ENCODE data around the gene PTPN7.
A peak's percentile ranks its signal among the peaks of the same experiment; 100 is the strongest.
"Not testable (repeated sequence)": the region's sequence is repeated elsewhere in the genome, so short reads cannot be mapped to it uniquely, and the experiment has no call there.

The PTPN7 gene

DNA sequence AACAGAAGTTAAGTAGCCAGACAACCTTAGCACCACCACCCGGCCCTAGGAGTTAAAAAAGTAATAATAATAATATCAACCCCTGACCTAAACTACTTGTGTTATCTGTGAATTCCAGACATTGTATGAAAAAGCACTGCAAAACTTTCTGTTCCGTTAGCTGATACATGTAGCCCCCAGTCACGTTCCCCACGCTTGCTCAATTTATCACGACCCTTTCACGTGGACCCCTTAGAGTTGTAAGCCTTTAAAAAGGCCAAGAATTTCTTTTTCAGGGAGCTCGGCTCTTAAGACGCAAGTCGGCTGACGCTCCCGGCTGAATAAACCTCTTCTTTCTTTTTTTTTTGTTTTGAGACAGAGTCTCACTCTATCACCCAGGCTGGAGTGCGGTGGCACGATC is 6.7 kb upstream of the PTPN7 start:
- DNase-seq (ENCODE audit: low read depth in 4 of 4, low spot score in 1 of 4) = not testable (repeated sequence)

GRCh38 chr1:202165942-202166843 is 5.8 kb upstream of the PTPN7 start:
- no peak for DNase-seq (ENCODE audit: low read depth in 4 of 4, low spot score in 1 of 4)

- peak in 2 of 4 experiments; percentile 44 to 69 for DNase-seq (ENCODE audit: low read depth in 4 of 4, low spot score in 1 of 4)
Measured at GRCh38 chr1:202165267-202165941, 5.0 kb upstream of the PTPN7 start.

GRCh38 chr1:202164271-202165037 is 4.1 kb upstream of the PTPN7 start:
- DNase-seq (ENCODE audit: low read depth in 4 of 4, low spot score in 1 of 4) = peak in 2 of 4 experiments; percentile 42 to 67

GRCh38 chr1:202163281-202164270 is 3.2 kb upstream of the PTPN7 start:
- DNase-seq (ENCODE audit: low read depth in 4 of 4, low spot score in 1 of 4) = no peak

GRCh38 chr1:202162418-202163280 is 2.2 kb upstream of the PTPN7 start:
- DNase-seq (ENCODE audit: low read depth in 4 of 4, low spot score in 1 of 4) = no peak

- no peak for DNase-seq (ENCODE audit: low read depth in 4 of 4, low spot score in 1 of 4)
Measured at GRCh38 chr1:202162047-202162417, 1.6 kb upstream of the PTPN7 start.

GRCh38 chr1:202161151-202162046 is 997 bp upstream of the PTPN7 start:
- no peak for DNase-seq (ENCODE audit: low read depth in 4 of 4, low spot score in 1 of 4)

DNA sequence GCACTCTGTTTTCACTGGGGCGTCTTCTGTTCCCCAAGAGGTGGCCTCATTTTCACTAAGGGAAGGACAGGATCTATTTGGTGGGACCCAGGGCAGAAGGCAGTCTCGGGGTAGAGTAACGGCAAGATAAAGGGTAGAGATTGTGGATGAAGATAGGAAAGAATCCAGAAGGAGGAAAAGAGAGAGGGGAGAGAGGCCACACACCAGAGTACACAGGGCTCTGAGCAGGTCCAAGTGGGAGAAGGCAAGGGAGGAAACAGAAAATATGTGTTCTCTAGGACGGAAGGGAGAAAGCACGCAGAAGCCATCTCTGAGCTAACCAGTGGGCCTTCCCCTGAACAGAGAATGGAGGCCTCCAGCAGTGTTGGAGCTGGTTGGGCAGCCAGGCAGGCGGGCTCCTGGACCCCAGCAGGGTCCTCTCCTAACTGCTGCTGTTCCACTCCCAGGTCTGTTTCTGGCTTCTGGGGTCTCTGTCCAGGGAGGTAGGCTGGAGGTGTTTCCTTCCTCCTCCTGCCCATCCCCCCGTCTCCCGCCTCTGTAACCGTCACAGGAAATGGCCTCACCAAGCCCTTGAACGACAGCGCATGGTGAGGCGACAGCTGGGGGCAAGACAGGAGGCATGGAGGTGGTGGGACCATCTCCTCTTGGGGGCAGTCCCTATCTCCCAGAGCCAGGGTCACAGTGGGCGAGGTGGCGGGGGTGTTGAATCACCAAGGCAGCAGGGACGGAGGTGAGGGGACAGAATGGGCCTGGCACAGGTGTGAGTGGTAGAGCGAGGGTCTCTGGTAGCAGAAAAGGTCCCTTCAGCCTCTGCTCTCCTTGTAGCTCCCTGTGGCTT is 649 bp downstream of the PTPN7 start:
- DNase-seq (ENCODE audit: low read depth in 4 of 4, low spot score in 1 of 4) = peak in 2 of 4 experiments; percentile 67 to 71

DNA sequence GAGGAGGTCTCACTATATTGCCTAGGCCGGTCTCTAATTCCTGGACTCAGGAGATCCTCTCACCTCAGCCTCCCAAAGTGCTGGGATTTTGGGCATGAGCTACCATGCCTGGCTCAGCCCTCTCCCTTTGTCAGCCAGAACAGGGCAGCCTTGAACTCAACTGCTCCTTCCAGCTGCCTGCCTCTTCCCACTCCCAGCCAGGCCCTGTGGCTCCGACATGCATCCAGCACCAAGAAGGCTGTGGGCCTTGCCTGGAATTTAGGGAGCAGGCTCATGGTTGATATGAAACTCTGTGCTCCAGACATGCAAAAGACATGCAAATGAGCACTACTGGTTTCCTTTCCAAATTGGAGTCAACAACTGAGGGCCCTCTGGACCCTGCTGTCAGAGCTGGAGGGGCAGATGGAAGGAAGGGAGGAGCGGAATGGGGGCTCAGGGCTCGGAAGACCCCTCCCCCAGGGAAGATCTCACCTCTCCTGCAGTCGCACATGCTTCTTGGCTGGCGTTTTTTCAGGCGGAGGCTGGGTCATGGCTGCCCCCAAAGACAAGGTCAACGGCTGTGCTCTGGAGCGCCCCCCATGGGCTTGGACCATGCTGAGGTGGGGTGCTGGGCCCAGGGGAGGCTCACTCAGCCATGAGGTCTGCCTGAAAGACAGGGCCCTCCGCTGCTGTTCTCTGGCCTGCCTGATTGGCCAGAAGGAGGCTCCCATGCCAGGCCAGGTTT is 1.4 kb downstream of the PTPN7 start:
- no peak for DNase-seq (ENCODE audit: low read depth in 4 of 4, low spot score in 1 of 4)

DNA sequence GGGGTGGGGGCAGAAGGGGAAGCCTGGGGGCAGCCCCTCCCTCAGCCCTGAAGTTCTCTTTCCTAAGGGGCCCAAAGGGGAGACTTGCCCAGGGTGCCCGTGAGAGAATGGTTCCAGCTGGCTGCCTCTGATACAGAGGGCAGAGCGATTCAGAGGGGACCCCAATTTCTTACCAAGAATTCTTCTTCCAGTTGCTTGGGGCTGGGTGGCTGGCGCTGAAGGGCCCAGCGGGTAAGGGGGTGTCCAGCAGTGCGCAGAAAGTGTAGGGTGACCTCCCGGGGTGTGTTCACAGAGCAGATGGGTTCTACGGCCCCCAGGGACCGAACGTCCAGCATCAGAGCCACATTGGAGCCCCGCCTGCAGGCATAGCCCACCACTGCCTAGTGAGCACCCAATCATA is 2.5 kb downstream of the PTPN7 start:
- DNase-seq (ENCODE audit: low read depth in 4 of 4, low spot score in 1 of 4) = no peak

GRCh38 chr1:202156590-202156989 is 3.8 kb downstream of the PTPN7 start:
- no peak for DNase-seq (ENCODE audit: low read depth in 4 of 4, low spot score in 1 of 4)

DNA sequence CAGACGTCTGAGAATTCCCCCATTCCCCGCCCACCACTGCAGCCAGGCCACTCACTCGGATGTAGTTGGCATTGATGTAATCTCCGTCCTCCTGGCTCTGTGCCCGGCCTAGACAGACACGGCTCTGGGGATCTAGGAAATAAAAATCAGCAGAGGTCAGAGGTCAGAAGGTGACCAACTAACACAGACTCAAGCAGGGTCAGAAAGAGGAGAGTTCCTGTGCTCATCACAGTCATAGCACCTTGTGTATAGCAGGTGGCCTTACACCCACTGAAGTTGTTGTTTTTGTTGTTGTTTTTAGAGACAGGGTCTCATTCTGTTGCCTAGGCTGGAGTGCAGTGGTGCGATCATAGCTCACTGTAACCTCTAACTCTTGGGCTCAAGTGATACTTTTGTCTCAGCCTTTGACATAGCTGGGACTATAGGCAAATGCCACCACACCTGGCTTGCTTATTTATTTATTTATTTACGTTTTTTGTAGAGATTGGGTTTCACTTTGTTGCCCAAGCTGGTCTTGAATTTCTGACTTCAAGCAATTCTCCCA is 4.9 kb downstream of the PTPN7 start:
- DNase-seq (ENCODE audit: low read depth in 4 of 4, low spot score in 1 of 4) = no peak

- DNase-seq (ENCODE audit: low read depth in 4 of 4, low spot score in 1 of 4) = no peak
Measured at GRCh38 chr1:202154766-202155477, 5.5 kb downstream of the PTPN7 start.

GRCh38 chr1:202154148-202154765 is 6.1 kb downstream of the PTPN7 start:
- DNase-seq (ENCODE audit: low read depth in 4 of 4, low spot score in 1 of 4) = no peak

DNA sequence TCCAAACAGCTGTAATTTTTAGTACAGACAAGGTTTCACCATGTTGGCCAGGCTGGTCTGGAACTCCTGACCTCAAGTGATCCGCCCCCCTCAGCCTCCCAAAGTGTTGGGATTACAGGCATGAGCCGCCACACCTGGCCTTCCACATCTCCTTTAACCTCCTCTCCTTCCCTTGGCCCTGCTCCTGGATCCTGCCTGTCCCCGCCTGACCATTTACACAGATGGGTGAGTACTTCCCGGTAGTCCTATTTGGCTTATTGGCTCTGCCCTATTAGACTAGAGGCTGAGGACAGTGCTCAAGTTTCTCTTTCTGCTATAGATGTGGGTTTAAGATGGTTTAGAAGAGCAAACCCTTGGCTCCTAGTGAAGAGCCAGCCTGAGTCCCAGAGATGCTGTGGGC is 7.1 kb downstream of the PTPN7 start:
- DNase-seq (ENCODE audit: low read depth in 4 of 4, low spot score in 1 of 4) = no peak
